Fibroblast of pulmonary artery (primary cell): ENCODE results near the gene PTPN14.
"Not testable (repeated sequence)": the region's sequence is repeated elsewhere in the genome, so short reads cannot be mapped to it uniquely, and the experiment has no call there.

ENCODE experiments used
- DNase-seq: peaks from one replicate; pipeline ENCODE4 v3.0.0-alpha.2; 2010; ENCODE audit warnings: low read depth
- H3K4me3 ChIP-seq: replicated peaks from 2 replicates; pipeline ENCODE4 v1.5.1; 2011; ENCODE audit warnings: low read depth, mild to moderate bottlenecking, control low read depth, low read length, moderate library complexity
- TF ChIP-seq, protein P1 (sequence below): IDR thresholded peaks from 2 replicates; pipeline ENCODE4 v1.5.1; 2011; ENCODE audit warnings: mild to moderate bottlenecking, control low read depth, low read length, inconsistent platforms; ENCODE audit errors: missing control alignments

PTPN14 gene

DNA sequence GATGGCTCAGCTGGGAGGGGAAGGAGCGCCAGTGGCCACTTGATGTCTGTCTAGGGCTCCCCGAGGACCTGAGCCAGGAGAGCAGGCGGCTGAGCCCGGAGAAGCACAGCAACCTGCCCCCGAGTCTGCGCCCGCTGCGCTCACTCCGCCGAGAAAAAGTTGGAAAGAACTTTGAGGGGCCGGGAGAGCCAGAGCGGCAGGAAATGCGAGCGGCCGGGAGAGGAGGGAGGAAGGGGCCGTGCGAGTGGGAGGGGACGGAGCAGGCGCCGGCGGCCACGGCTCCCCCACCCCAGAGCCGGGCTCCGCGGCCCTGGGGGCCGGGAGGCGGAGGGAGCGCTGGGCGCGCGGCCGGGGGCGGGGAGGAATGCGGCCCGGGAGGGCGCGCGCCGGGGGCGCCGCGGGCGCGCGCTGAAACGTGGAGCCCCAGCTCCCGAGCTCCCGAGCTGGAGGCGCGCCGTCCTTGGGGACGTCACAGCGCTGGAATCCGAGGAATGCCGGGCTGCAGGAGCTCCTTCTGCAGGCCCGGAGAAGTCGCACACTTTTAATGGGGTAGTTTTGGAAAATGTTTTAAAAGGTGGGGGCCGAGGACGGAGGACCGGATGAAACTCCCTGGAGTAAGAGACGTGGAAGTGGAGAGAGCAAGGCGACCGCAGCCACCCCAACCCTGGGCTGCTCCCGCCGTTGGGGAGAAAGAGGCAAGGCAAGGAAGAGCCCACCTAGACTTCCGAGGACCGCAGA is at the start of gene PTPN14:
Gene PTPN14, minus strand, starts transcription at position 167 of the 738 bp plus-strand sequence. CDS start 86,799 bp downstream, outside the sequence.
- TF ChIP-seq, protein P1, sequence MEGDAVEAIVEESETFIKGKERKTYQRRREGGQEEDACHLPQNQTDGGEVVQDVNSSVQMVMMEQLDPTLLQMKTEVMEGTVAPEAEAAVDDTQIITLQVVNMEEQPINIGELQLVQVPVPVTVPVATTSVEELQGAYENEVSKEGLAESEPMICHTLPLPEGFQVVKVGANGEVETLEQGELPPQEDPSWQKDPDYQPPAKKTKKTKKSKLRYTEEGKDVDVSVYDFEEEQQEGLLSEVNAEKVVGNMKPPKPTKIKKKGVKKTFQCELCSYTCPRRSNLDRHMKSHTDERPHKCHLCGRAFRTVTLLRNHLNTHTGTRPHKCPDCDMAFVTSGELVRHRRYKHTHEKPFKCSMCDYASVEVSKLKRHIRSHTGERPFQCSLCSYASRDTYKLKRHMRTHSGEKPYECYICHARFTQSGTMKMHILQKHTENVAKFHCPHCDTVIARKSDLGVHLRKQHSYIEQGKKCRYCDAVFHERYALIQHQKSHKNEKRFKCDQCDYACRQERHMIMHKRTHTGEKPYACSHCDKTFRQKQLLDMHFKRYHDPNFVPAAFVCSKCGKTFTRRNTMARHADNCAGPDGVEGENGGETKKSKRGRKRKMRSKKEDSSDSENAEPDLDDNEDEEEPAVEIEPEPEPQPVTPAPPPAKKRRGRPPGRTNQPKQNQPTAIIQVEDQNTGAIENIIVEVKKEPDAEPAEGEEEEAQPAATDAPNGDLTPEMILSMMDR, result peak; percentile 40
- DNase-seq, result peak; percentile 96
- peak within 1 kb of the TSS; percentile 90 for H3K4me3 ChIP-seq

DNA sequence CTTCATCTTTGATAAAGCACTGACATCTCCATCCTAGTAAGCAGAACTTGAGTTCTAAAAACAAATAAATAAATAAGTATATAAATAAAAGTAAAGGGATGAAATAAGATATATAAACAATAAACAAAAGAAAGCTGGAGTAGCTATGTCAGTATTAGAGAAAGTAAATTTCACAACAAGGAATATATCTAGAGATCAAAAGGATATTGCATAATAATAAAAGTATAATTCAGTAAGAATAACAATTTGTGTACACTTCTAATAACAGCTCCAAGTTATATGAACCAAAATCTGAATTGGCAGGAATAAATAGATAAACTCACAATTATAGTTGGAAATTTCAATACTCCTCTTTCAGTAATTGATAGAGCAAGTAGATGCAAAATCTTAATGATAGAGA is 41.8 kb upstream of the PTPN14 start:
- TF ChIP-seq, protein P1, result no peak
- H3K4me3 ChIP-seq, result no peak overlapping the region
- no peak for DNase-seq

DNA sequence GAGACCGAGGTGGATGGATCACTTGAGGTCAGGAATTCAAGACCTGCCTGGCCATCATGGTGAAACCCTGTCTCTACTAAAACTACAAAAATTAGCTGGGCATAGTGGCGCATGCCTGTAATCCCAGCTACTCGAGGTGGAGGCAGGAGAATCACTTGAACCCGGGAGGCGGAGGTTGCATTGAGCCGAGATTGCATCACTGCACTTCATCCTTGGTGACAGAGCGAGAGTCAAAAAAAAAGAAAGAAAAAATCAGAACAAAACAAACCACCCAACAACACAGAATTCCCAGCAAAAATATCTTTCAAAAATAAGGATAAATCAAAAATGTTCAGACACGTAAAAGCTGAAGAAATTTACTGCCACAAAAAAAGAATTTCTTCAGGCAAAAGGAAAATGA is 40.5 kb upstream of the PTPN14 start:
- not testable (repeated sequence) for DNase-seq

DNA sequence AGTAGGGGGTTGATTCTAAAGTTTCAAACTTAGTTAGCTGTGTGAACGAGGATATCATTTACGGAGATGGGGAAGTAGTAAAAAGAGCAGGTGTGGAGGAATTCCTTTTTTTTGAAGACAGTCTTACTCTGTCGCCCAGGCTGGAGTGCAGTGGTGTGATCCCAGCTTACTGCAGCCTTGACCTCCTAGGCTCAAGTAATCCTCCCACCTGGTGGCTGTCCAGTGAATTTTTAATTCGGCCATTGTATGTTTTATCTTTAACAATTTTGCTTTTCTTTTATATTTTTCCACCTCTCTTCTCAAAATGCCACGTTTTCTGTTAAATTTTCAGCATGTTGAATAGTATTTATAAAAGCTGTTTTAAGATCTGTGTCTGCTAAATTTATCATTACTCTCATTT is 39.3 kb upstream of the PTPN14 start:
- TF ChIP-seq, protein P1, result peak; percentile 13
- no peak overlapping the region for H3K4me3 ChIP-seq
- no peak for DNase-seq

More for the DNA sequence above, 40.5 kb upstream of the PTPN14 start:
- H3K4me3 ChIP-seq, result not testable (repeated sequence)

DNA sequence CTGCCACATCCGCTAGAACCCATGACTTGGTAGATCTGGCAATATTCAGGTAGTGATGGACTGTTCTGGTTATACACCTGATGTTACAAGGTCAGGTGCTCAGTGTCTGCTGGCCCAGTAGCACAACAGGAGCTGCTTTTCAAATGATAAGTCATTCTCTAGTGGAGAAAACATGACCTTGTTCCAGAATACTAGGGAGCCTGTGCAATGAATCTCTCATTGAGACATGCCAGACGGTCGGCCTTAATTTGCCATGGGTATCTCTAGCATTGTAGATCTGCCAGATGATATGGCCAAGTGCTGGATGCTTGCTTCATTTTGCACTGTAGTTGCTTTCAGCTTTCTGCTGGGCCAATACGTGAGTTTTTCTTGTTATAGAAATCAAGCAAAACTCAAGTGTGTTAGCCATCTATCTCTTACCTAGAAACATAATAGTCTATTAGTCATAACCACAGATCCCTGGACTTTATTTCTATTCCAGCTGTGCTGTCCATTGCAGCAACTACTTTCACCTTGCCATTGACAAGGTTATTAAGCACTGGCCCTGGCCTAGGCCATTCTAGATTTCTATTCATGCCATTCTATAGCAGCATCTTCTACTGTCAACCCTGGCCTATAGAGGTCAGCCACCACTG is 37.7 kb upstream of the PTPN14 start:
- TF ChIP-seq, protein P1, result no peak
- H3K4me3 ChIP-seq, result no peak overlapping the region
- DNase-seq, result no peak

DNA sequence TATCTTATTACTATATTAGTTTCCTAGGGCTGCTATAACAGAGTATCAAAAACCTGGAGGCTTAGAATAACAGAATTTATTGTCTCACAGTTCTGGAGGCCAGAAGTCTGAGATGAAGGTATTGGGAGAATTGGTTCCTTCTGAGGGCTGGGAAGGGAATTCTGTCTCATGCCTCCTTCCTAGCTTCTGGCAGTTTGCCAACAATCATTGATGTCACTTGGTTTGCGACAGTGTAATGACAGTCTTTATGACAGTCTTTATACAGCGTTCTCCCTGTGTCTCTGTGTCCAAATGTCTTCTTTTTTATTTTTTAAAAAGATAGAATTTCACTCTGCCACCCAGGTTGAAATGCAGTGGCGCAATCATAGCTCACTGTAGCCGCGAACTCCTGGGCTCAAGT is 35.8 kb upstream of the PTPN14 start:
- no peak for DNase-seq
- H3K4me3 ChIP-seq, result no peak overlapping the region
- TF ChIP-seq, protein P1, result no peak

DNA sequence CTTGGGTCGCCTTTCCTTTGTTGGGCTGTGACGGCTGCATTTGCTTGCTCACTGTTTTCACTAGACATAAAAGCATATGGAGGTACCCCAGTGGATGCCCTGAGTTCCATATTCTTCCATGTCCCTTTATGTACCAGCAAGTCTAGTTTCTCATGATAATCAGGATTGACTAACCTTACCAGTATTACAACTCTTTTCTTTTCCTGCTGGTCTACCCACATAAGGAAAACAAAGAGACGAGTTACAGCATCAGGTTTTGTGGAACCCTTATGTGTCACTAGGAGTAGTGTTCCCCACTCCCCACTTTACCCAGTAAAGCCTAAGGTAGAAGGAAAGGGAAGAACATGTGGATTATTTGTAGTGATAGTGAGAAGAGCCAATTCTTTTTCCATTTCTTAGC is 35.2 kb upstream of the PTPN14 start:
- no peak for DNase-seq
- H3K4me3 ChIP-seq, result no peak overlapping the region
- TF ChIP-seq, protein P1, result no peak
